ENCODE data around the gene CRBN. TPM values are rescaled to one million over a fixed set of nuclear protein-coding genes. Genes with fewer than 3 reads are reported as not detected.

The CRBN gene
- total RNA-seq, 1 experiment from 2014 or later, result 42.1 TPM

DNA sequence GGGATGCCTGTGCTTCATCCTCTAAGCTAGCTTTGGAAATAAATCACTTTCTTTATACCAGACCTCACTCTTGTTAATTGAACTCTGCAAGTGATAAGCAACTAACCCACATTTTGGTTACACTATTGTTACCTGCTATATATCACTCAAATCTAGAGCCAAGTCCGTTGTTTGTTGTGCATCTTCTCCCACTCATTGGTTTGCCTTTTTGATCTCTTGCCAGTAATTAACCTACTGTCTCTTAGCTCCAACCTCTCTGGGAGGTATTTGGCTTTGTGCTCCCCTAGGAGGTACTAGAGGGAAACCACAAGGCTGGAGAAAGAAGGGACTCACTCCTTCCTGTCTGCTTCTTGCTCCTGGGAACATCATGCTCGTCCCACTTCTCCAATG, 12.8 kb upstream of the CRBN start:
- H3K9me3 Mint-ChIP-seq (ENCODE audit: unreplicated experiment), result no peaks in the 10 kb centered on the region
- intact Hi-C loops (cut with micrococcal nuclease; ENCODE audit: unreplicated experiment), result no loop called here
- no peak for DNase-seq
- Histone ChIP-seq H3K4me3 (ENCODE audit: low read depth, low read length) (no peak overlapping the region), H3K9me3 (no peaks in the 10 kb centered on the region), H3K4me1 (no peaks in the 10 kb centered on the region), H3K36me3 (ENCODE audit: control insufficient read depth, insufficient read depth, low read length) (no peaks in the 10 kb centered on the region), H3K27me3 (replicated peaks; ENCODE audit: control insufficient read depth, insufficient read depth, low read length) (no peaks in the 10 kb centered on the region)
- H3K4me3 Mint-ChIP-seq (ENCODE audit: unreplicated experiment), result no peak overlapping the region
- H3K36me3 Mint-ChIP-seq (ENCODE audit: insufficient read depth, unreplicated experiment), result no peaks in the 10 kb centered on the region
- CTCF ChIA-PET, result no interaction called here
- no peaks in the 10 kb centered on the region for H3K27me3 Mint-ChIP-seq (ENCODE audit: insufficient read depth, unreplicated experiment)
- H3K4me1 Mint-ChIP-seq (ENCODE audit: low read depth, unreplicated experiment), result no peaks in the 10 kb centered on the region
- no peak overlapping the region for H3K27ac Mint-ChIP-seq (ENCODE audit: unreplicated experiment)
- no peak for TF ChIP-seq CTCF (IDR thresholded peaks at IDR 0.05; ENCODE audit: insufficient read depth in 1 of 2, low read depth in 1 of 2, low read length in 1 of 2, severe bottlenecking in 1 of 2, unreplicated experiment in 1 of 2)
- POLR2A ChIA-PET, result no interaction called here
- no TSS peak for BruUV-seq (replicated peaks)

GRCh38 chr3:3191675-3192285, 12.3 kb upstream of the CRBN start:
- no peak overlapping the region for H3K27ac Mint-ChIP-seq (ENCODE audit: unreplicated experiment)
- no peaks in the 10 kb centered on the region for H3K9me3 Mint-ChIP-seq (ENCODE audit: unreplicated experiment)
- H3K4me1 ChIP-seq, result no peaks in the 10 kb centered on the region
- no peaks in the 10 kb centered on the region; the same call in 1 of the 2 replicates for H3K9me3 ChIP-seq
- H3K4me3 Mint-ChIP-seq (ENCODE audit: unreplicated experiment), result no peak overlapping the region
- no peak for TF ChIP-seq CTCF (IDR thresholded peaks at IDR 0.05; ENCODE audit: insufficient read depth in 1 of 2, low read depth in 1 of 2, low read length in 1 of 2, severe bottlenecking in 1 of 2, unreplicated experiment in 1 of 2)
- no peaks in the 10 kb centered on the region for H3K4me1 Mint-ChIP-seq (ENCODE audit: low read depth, unreplicated experiment)
- no TSS peak for BruUV-seq (replicated peaks)
- H3K4me3 ChIP-seq (ENCODE audit: low read depth, low read length), result no peak overlapping the region
- H3K27me3 Mint-ChIP-seq (ENCODE audit: insufficient read depth, unreplicated experiment), result no peaks in the 10 kb centered on the region
- H3K27me3 ChIP-seq (replicated peaks; ENCODE audit: control insufficient read depth, insufficient read depth, low read length), result no peaks in the 10 kb centered on the region
- no peaks in the 10 kb centered on the region for H3K36me3 Mint-ChIP-seq (ENCODE audit: insufficient read depth, unreplicated experiment)
- ChIA-PET POLR2A (no interaction called here), CTCF (interaction anchor here (0.6 kb wide), 1 partner anchor 880 kb away, joined by 3 read pairs; no protein-coding TSS in a partner anchor)
- intact Hi-C loops (cut with micrococcal nuclease; ENCODE audit: unreplicated experiment), result no loop called here
- DNase-seq, result no peak
- H3K36me3 ChIP-seq (ENCODE audit: control insufficient read depth, insufficient read depth, low read length), result no peaks in the 10 kb centered on the region

DNA sequence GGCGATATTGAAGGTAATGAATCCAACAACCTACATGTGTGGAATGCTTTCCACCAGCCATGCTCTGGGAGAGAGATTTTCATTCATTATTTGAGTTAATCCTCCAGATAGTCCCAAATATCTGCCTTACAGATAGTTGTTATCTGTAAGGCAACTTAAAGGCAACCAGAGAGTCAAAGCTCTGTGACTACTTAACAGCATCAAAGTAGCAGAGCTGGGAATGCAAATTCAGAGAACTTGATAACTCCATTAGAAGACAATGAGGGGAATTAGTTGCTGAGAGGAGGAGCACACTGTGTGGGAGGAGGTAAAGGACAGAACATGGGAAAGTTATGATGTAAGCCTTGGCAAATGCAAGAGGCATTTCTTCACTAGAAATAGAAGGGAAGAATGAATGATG, 10.5 kb upstream of the CRBN start:
- Mint-ChIP-seq H3K4me1 (ENCODE audit: low read depth, unreplicated experiment) (peaks cover 7% of the 10 kb centered on the region), H3K36me3 (ENCODE audit: insufficient read depth, unreplicated experiment) (no peaks in the 10 kb centered on the region), H3K27me3 (ENCODE audit: insufficient read depth, unreplicated experiment) (no peaks in the 10 kb centered on the region), H3K27ac (ENCODE audit: unreplicated experiment) (no peak overlapping the region), H3K9me3 (ENCODE audit: unreplicated experiment) (no peaks in the 10 kb centered on the region), H3K4me3 (ENCODE audit: unreplicated experiment) (no peak overlapping the region)
- no peak for TF ChIP-seq CTCF (IDR thresholded peaks at IDR 0.05; ENCODE audit: insufficient read depth in 1 of 2, low read depth in 1 of 2, low read length in 1 of 2, severe bottlenecking in 1 of 2, unreplicated experiment in 1 of 2)
- Histone ChIP-seq H3K36me3 (ENCODE audit: control insufficient read depth, insufficient read depth, low read length) (no peaks in the 10 kb centered on the region), H3K4me3 (ENCODE audit: low read depth, low read length) (no peak overlapping the region), H3K9me3 (peaks cover 2% of the 10 kb centered on the region; the same call in 1 of the 2 replicates), H3K27me3 (replicated peaks; ENCODE audit: control insufficient read depth, insufficient read depth, low read length) (no peaks in the 10 kb centered on the region), H3K4me1 (no peaks in the 10 kb centered on the region)
- BruUV-seq (replicated peaks), result no TSS peak
- POLR2A ChIA-PET, result no interaction called here
- DNase-seq, result no peak
- intact Hi-C loops (cut with micrococcal nuclease; ENCODE audit: unreplicated experiment), result no loop called here
- CTCF ChIA-PET, result no interaction called here
